ENCODE data around the gene VEGFA. TPM values are rescaled to one million over a fixed set of nuclear protein-coding genes. Genes with fewer than 3 reads are reported as not detected.

Gene VEGFA
- total and polyA plus RNA-seq, 2 of the 8 experiments (the other 6 are each of a cell fraction or from before 2014, with no cell fraction given), result 42.2 to 58.5 TPM

- Histone ChIP-seq H3K36me3 (ENCODE audit: control insufficient read depth in 2 of 4, insufficient read depth in 4 of 4, low read length in 3 of 4) (no peaks in the 10 kb centered on the region), H3K18ac (ENCODE audit: extremely low read depth, low read length) (no peak overlapping the region), H2AFZ (ENCODE audit: low read length) (no peak overlapping the region), H3K9me3 (ENCODE audit: insufficient read depth in 2 of 2, low read depth in 1 of 2, low read length in 1 of 2) (no peaks in the 10 kb centered on the region), H2BK120ac (replicated peaks; ENCODE audit: low read depth, low read length) (no peak overlapping the region), H3K14ac (ENCODE audit: insufficient read length) (no peak overlapping the region), H2BK12ac (ENCODE audit: low read depth, low read length) (no peak overlapping the region), H4K91ac (replicated peaks; ENCODE audit: insufficient read length, low read length) (no peak overlapping the region), H3K4ac (replicated peaks; ENCODE audit: insufficient read length, low read depth, low read length) (no peak overlapping the region), H2BK15ac (ENCODE audit: low read length) (no peak overlapping the region), H3K4me1 (replicated peaks in 1 of 4; ENCODE audit: control insufficient read depth in 3 of 4, insufficient read depth in 4 of 4, low read length in 3 of 4) (peaks cover 0 to 4% (median 0%) of the 10 kb centered on the region in 4 experiments; a peak in 1 of 7 replicates), H3K27me3 (replicated peaks in 1 of 4; ENCODE audit: control insufficient read depth in 3 of 4, extremely low read depth in 1 of 4, insufficient read depth in 3 of 4, low read length in 3 of 4) (no peaks in the 10 kb centered on the region), H2BK20ac (ENCODE audit: low read length) (no peak overlapping the region), H3K23me2 (ENCODE audit: low read depth, low read length) (no peaks in the 10 kb centered on the region), H3K79me1 (ENCODE audit: low read depth, low read length) (no peaks in the 10 kb centered on the region), H3K27ac (ENCODE audit: low read depth, low read length) (no peak overlapping the region), H3K23ac (ENCODE audit: insufficient read length) (no peak overlapping the region), H2BK5ac (ENCODE audit: low read depth, low read length) (no peak overlapping the region), H2AK5ac (ENCODE audit: low read depth, low read length) (no peak overlapping the region), H3K79me2 (ENCODE audit: control insufficient read depth in 1 of 2, insufficient read depth in 2 of 2, low read length in 2 of 2) (no peaks in the 10 kb centered on the region), H4K20me1 (replicated peaks in 1 of 2; ENCODE audit: control insufficient read depth in 1 of 2, insufficient read depth in 2 of 2, low read length in 2 of 2) (no peaks in the 10 kb centered on the region), H3K4me2 (ENCODE audit: insufficient read depth in 1 of 2, low read depth in 2 of 2, low read length in 2 of 2) (no peak overlapping the region), H4K5ac (ENCODE audit: insufficient read length, low read depth, low read length) (no peak overlapping the region), H3K4me3 (ENCODE audit: extremely low read depth in 1 of 4, insufficient read depth in 2 of 4, low read depth in 3 of 4, low read length in 4 of 4) (no peak overlapping the region), H4K8ac (ENCODE audit: extremely low read depth, insufficient read depth, low read length) (no peak overlapping the region), H3K56ac (replicated peaks; ENCODE audit: insufficient read length, low read depth, low read length) (no peak overlapping the region), H3K9ac (replicated peaks in 1 of 4; ENCODE audit: extremely low read depth in 1 of 4, low read depth in 3 of 4, low read length in 3 of 4) (no peak overlapping the region)
- no peak for DNase-seq (ENCODE audit: low read depth in 1 of 2, low spot score in 2 of 2)
- no peak for FAIRE-seq
- no peak for TF ChIP-seq KDM1A (IDR thresholded peaks at IDR 0.05; ENCODE audit: borderline replicate concordance, low read length)
- 83% methylated on average over 8 of the region's 8 CpGs; no CpG with 5 or more reads in 1 of the 2 experiments for WGBS, 2 experiments (ENCODE audit: extremely low coverage in 1 of 2, insufficient coverage in 1 of 2, insufficient read length in 1 of 2, insufficient replicate concordance in 2 of 2, low coverage in 1 of 2, low lambda C conversion rate in 2 of 2, missing lambda C conversion rate in 1 of 2)
- ChIA-PET CTCF (ENCODE audit: partially characterized antibody) (interaction anchor here (1.1 to 2.1 kb wide), 5 partner anchors 10 to 260 kb away, joined by 3 to 8 read pairs (median 4); no protein-coding TSS in a partner anchor), POLR2A (ENCODE audit: partially characterized antibody) (interaction anchor here (1.2 to 1.3 kb wide), 2 partner anchors 16 to 43 kb away, joined by 3 read pairs; partner anchors contain the start of gene VEGFA)
Observed at GRCh38 chr6:43812850-43813578, 43.0 kb downstream of the VEGFA start.
